ENCODE data around the gene RTBDN.
A peak's percentile ranks its signal among the peaks of the same experiment; 100 is the strongest.

The RTBDN gene

DNA sequence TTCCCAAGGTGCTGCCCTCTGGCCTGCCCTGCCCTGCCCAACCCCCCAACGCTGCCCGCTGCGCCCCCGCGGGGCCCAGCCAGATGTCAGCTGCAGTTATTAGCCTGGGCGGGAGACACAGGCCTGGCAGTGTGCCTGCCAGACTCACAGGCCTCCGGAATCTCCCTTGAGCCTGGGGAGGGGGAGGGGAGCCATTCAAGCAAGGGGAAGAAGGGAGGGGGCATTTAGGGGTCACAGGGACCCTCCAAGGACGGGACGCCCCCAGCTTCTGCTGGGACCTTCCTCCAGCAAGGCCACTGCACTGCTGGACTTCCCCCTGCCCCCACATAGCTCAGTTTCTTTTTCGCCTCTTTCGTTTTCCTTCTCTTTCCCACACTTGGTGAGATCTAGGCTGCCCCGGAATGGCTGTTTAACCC, 45.7 kb downstream of the RTBDN start:
- H3K27ac ChIP-seq (ENCODE audit: poor library complexity, severe bottlenecking) = peak overlapping the region; percentile 99
- H3K36me3 ChIP-seq (ENCODE audit: low read depth) = peaks cover 16% of the 10 kb centered on the region
- peak; percentile 83 for DNase-seq (ENCODE audit: low spot score)
- peaks cover 53% of the 10 kb centered on the region for H3K4me1 ChIP-seq (ENCODE audit: insufficient read depth, poor library complexity, severe bottlenecking)
- ATAC-seq (ENCODE audit: low read depth) = no peak
- peak overlapping the region; percentile 81 for H3K4me3 ChIP-seq (ENCODE audit: severe bottlenecking)
- no peaks in the 10 kb centered on the region for H3K27me3 ChIP-seq (ENCODE audit: insufficient read depth, poor library complexity, severe bottlenecking)
- no peaks in the 10 kb centered on the region for H3K9me3 ChIP-seq (ENCODE audit: severe bottlenecking)
- TF ChIP-seq, protein P1, sequence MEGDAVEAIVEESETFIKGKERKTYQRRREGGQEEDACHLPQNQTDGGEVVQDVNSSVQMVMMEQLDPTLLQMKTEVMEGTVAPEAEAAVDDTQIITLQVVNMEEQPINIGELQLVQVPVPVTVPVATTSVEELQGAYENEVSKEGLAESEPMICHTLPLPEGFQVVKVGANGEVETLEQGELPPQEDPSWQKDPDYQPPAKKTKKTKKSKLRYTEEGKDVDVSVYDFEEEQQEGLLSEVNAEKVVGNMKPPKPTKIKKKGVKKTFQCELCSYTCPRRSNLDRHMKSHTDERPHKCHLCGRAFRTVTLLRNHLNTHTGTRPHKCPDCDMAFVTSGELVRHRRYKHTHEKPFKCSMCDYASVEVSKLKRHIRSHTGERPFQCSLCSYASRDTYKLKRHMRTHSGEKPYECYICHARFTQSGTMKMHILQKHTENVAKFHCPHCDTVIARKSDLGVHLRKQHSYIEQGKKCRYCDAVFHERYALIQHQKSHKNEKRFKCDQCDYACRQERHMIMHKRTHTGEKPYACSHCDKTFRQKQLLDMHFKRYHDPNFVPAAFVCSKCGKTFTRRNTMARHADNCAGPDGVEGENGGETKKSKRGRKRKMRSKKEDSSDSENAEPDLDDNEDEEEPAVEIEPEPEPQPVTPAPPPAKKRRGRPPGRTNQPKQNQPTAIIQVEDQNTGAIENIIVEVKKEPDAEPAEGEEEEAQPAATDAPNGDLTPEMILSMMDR (IDR thresholded peaks at IDR 0.05; ENCODE audit: poor library complexity, severe bottlenecking) = no peak

DNA sequence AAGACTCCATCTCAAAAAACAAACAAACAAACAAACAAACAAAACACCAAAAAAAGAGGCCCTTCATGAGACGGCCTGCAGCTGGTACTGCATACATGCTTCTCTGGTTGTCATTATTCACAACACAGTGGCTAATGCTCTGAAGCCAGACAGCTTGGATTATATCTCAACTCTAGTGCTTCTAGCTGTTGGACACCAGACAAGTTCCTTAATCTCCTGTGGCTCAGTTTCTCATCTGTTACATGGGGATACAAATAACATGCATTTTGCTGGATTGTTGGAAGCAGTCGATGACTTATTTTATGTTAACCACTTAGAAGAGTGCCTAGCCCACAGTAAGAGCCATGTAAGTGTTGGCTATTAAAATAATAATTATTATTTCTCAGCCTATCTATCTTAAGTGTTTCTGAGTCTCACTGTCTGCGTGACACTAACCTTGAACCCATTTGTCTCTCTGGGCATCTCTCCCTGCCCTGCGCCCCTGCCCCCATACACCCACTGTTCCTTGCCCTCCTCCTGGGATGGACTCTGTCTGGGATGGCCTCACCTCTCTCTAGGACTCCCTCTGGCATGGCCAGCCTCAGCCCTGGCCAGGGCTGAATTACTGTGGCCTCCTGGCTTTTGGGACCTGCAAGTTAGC, 46.2 kb downstream of the RTBDN start:
- DNase-seq (ENCODE audit: low spot score) (no peak), ATAC-seq (ENCODE audit: low read depth) (no peak)
- no peaks in the 10 kb centered on the region for H3K9me3 ChIP-seq (ENCODE audit: severe bottlenecking)
- H3K27me3 ChIP-seq (ENCODE audit: insufficient read depth, poor library complexity, severe bottlenecking) = no peaks in the 10 kb centered on the region
- peaks cover 57% of the 10 kb centered on the region for H3K4me1 ChIP-seq (ENCODE audit: insufficient read depth, poor library complexity, severe bottlenecking)
- H3K27ac ChIP-seq (ENCODE audit: poor library complexity, severe bottlenecking) = peak overlapping the region; percentile 99
- no peak overlapping the region for H3K4me3 ChIP-seq (ENCODE audit: severe bottlenecking)
- TF ChIP-seq, protein P1 (IDR thresholded peaks at IDR 0.05; ENCODE audit: poor library complexity, severe bottlenecking) = no peak
- H3K36me3 ChIP-seq (ENCODE audit: low read depth) = peaks cover 15% of the 10 kb centered on the region

DNA sequence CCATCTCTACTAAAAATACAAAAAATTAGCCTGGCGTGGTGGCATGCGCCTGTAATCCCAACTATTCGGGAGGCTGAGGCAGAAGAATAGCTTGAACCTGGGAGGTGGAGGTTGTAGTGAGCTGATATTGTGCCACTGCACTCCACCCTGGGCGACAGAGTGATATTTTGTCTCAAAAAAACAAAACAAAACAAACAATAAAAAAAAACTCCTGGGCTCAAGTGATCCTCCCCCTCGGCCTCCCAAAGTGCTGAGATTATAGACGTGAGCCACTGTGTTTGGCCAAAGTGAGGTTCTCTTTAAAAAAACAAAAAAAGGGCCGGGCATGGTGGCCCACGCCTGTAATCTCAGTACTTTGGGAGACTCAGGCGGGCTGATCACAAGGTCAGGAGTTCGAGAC, 46.9 kb downstream of the RTBDN start:
- Histone ChIP-seq H3K27ac (ENCODE audit: poor library complexity, severe bottlenecking) (peak overlapping the region; percentile 99), H3K36me3 (ENCODE audit: low read depth) (peaks cover 8% of the 10 kb centered on the region)

DNA sequence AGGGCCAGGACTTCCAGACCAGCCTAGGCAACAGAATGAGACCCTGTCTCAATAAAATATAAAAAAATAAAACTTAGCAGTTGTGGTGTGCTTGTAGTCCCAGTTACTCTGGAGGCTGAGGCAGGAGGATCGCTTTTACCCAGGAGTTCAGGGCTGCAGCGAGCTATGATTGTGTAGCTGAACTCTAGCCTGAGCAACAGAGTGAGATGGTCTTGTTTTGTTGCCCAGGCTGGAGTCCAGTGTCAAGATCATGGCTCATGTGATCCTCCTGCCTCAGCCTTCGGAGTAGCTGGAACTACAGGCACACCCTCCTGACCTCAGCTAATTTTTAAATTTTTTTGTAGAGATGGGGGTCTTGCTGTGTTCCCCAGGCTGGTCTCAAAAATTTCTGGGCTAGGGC, 47.4 kb downstream of the RTBDN start:
- Histone ChIP-seq H3K4me3 (ENCODE audit: severe bottlenecking) (no peak overlapping the region), H3K36me3 (ENCODE audit: low read depth) (peaks cover 3% of the 10 kb centered on the region), H3K27me3 (ENCODE audit: insufficient read depth, poor library complexity, severe bottlenecking) (no peaks in the 10 kb centered on the region), H3K27ac (ENCODE audit: poor library complexity, severe bottlenecking) (peak overlapping the region; percentile 99), H3K4me1 (ENCODE audit: insufficient read depth, poor library complexity, severe bottlenecking) (peaks cover 59% of the 10 kb centered on the region), H3K9me3 (ENCODE audit: severe bottlenecking) (no peaks in the 10 kb centered on the region)
- DNase-seq (ENCODE audit: low spot score) (no peak), ATAC-seq (ENCODE audit: low read depth) (no peak)
- TF ChIP-seq, protein P1 (IDR thresholded peaks at IDR 0.05; ENCODE audit: poor library complexity, severe bottlenecking) = no peak

More for the DNA sequence above, 46.9 kb downstream of the RTBDN start:
- no peaks in the 10 kb centered on the region for H3K9me3 ChIP-seq (ENCODE audit: severe bottlenecking)
- no peaks in the 10 kb centered on the region for H3K27me3 ChIP-seq (ENCODE audit: insufficient read depth, poor library complexity, severe bottlenecking)
- ATAC-seq (ENCODE audit: low read depth) (no peak), DNase-seq (ENCODE audit: low spot score) (no peak)
- H3K4me3 ChIP-seq (ENCODE audit: severe bottlenecking) = no peak overlapping the region
- TF ChIP-seq, protein P1 (IDR thresholded peaks at IDR 0.05; ENCODE audit: poor library complexity, severe bottlenecking) = no peak
- H3K4me1 ChIP-seq (ENCODE audit: insufficient read depth, poor library complexity, severe bottlenecking) = peaks cover 59% of the 10 kb centered on the region

DNA sequence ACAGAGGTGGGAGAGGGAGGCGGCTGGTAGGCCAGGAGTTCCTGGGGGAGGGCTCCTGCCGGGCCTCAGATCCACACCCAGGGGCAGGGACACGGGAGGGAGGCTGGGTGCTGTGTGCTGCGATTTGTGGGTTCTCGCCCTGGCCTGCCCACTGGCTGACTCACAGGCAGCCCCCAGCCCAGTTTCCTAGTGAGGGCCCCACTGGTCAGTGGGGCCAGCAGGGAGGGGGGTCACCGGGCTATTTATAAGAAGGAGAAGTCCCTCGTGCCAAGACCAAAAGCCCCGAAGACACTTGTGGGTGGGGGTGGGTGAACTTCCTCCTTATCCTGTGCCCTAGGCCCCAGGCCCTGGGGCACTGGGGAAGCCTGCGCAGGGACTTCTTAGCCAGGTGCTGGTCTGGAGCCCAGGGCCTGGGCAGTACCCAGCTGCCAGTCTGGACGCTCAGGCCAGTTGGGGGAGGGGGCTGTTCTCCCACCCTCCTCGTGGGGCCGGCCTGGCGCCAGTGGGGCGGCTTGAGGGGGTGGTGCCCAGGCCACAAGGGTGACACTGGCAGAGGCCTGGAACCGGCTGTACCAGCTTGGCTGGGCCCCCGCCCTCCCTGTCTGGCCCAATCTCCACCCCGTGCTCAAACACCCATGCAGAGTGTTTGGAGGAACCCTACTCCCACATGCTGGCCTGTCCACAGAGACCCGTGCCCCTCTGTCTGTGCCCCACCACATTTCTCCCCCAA, 48.1 kb downstream of the RTBDN start:
- Histone ChIP-seq H3K9me3 (ENCODE audit: severe bottlenecking) (no peaks in the 10 kb centered on the region), H3K27me3 (ENCODE audit: insufficient read depth, poor library complexity, severe bottlenecking) (no peaks in the 10 kb centered on the region), H3K4me1 (ENCODE audit: insufficient read depth, poor library complexity, severe bottlenecking) (peaks cover 59% of the 10 kb centered on the region), H3K36me3 (ENCODE audit: low read depth) (no peaks in the 10 kb centered on the region), H3K4me3 (ENCODE audit: severe bottlenecking) (no peak overlapping the region), H3K27ac (ENCODE audit: poor library complexity, severe bottlenecking) (peak overlapping the region; percentile 99)
- DNase-seq (ENCODE audit: low spot score) = no peak
- no peak for ATAC-seq (ENCODE audit: low read depth)
- TF ChIP-seq, protein P1 (IDR thresholded peaks at IDR 0.05; ENCODE audit: poor library complexity, severe bottlenecking) = no peak

All from RWPE2 (cell line).